ENCODE results near the gene MTUS2.

MTUS2 gene

GRCh38 chr13:29006359-29006850 is 186.3 kb downstream of the MTUS2 start:
- no peak for TF ChIP-seq CTCF (IDR thresholded peaks at IDR 0.05)

GRCh38 chr13:29008296-29008695 is 188.2 kb downstream of the MTUS2 start:
- TF ChIP-seq CTCF (IDR thresholded peaks at IDR 0.05), result no peak

- TF ChIP-seq CTCF (IDR thresholded peaks at IDR 0.05), result no peak
Measured at GRCh38 chr13:29020314-29020713, 200.2 kb downstream of the MTUS2 start.

- TF ChIP-seq CTCF (IDR thresholded peaks at IDR 0.05), result no peak
Measured at GRCh38 chr13:29021311-29021710, 201.2 kb downstream of the MTUS2 start.

- TF ChIP-seq CTCF (IDR thresholded peaks at IDR 0.05), result no peak
Measured at GRCh38 chr13:29021717-29022116, 201.6 kb downstream of the MTUS2 start.

GRCh38 chr13:29022410-29022809 is 202.3 kb downstream of the MTUS2 start:
- no peak for TF ChIP-seq CTCF (IDR thresholded peaks at IDR 0.05)

GRCh38 chr13:29022968-29023367 is 202.8 kb downstream of the MTUS2 start:
- TF ChIP-seq CTCF (IDR thresholded peaks at IDR 0.05), result no peak

GRCh38 chr13:29024783-29025182 is 204.6 kb downstream of the MTUS2 start:
- no peak for TF ChIP-seq CTCF (IDR thresholded peaks at IDR 0.05)
